Measurements from ENCODE around the gene CDC42SE2.
"Not testable (repeated sequence)": the region's sequence is repeated elsewhere in the genome, so short reads cannot be mapped to it uniquely, and the experiment has no call there.

CDC42SE2 gene

DNA sequence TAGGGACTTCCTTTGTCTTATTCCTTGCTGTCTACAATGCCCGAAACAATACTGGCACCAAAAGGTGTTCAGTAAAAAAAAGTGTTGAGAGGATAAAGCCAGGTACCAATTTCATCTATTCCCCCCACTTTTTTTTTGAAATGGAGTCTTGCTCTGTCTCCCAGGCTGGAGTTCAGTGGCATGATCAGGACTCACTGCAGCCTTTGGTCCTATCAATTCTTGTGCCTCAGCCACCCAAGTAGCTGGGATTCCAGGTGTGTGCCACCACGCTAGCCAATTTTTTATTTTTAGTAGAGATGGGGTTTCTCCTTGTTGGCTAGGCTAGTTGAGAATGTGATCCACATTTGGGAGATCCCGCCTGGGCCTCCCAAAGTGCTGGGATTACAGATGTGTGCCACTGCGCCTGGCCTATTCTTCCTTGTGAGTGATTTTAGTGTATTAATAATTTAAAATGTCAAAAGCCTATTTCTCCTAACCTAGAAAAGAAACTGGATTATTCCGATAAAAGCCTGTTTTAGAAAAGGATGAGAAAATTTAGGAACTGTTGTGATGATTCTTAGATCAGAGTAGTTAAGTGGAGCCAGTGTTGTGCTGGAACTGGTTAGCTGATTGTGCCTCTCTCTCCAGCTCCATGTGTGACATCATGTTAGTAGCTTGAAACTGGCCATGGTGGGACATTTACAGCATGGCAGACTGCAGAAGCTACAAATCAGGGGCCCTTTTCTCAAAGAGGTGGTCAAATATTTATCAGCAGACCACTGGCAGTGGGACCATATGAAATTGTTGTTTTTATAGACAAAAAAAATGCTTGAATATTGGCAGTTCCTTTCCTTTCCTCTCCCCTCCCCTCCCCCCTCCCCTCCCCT, 14.3 kb downstream of the CDC42SE2 start:
- TF ChIP-seq, protein P1, sequence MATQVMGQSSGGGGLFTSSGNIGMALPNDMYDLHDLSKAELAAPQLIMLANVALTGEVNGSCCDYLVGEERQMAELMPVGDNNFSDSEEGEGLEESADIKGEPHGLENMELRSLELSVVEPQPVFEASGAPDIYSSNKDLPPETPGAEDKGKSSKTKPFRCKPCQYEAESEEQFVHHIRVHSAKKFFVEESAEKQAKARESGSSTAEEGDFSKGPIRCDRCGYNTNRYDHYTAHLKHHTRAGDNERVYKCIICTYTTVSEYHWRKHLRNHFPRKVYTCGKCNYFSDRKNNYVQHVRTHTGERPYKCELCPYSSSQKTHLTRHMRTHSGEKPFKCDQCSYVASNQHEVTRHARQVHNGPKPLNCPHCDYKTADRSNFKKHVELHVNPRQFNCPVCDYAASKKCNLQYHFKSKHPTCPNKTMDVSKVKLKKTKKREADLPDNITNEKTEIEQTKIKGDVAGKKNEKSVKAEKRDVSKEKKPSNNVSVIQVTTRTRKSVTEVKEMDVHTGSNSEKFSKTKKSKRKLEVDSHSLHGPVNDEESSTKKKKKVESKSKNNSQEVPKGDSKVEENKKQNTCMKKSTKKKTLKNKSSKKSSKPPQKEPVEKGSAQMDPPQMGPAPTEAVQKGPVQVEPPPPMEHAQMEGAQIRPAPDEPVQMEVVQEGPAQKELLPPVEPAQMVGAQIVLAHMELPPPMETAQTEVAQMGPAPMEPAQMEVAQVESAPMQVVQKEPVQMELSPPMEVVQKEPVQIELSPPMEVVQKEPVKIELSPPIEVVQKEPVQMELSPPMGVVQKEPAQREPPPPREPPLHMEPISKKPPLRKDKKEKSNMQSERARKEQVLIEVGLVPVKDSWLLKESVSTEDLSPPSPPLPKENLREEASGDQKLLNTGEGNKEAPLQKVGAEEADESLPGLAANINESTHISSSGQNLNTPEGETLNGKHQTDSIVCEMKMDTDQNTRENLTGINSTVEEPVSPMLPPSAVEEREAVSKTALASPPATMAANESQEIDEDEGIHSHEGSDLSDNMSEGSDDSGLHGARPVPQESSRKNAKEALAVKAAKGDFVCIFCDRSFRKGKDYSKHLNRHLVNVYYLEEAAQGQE (IDR thresholded peaks at IDR 0.05; ENCODE audit: insufficient replicate concordance, low read depth): no peak
- TF ChIP-seq POLR2AphosphoS5 (IDR thresholded peaks at IDR 0.05; ENCODE audit: low read depth) (no peak), CTCF (IDR thresholded peaks at IDR 0.05; ENCODE audit: insufficient read depth, low read length) (no peak), GABPA (IDR thresholded peaks at IDR 0.05; ENCODE audit: low read depth) (no peak), SPI1 (IDR thresholded peaks at IDR 0.05; ENCODE audit: borderline replicate concordance, low read depth) (no peak)
- Histone ChIP-seq H3K27ac (replicated peaks) (no peak overlapping the region), H3K4me3 (replicated peaks; ENCODE audit: insufficient read depth, low read length) (no peak overlapping the region), H3K27me3 (ENCODE audit: insufficient read depth, poor library complexity, severe bottlenecking) (no peaks in the 10 kb centered on the region)
- no peak for DNase-seq (ENCODE audit: low read depth in 1 of 2, low spot score in 1 of 2)

DNA sequence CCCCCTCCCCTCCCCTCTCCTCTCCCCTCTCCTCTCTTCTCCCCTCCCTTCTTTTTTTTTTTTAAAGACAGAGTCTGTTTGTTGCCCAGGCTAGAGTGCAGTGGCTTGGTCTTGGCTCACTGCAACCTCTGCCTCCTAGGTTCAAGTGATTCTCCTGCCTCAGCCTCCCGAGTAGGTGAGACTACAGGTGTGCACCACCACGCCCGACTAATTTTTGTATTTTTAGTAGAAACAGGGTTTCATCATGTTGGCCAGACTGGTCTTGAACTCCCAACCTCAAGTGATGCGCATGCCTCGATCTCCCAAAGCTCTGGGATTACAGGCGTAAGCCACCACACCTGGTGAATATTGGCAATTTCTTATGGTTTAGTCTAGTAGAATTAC, 14.9 kb downstream of the CDC42SE2 start:
- H3K4me3 ChIP-seq (replicated peaks; ENCODE audit: insufficient read depth, low read length); DNase-seq (ENCODE audit: low read depth in 1 of 2, low spot score in 1 of 2): not testable (repeated sequence)

DNA sequence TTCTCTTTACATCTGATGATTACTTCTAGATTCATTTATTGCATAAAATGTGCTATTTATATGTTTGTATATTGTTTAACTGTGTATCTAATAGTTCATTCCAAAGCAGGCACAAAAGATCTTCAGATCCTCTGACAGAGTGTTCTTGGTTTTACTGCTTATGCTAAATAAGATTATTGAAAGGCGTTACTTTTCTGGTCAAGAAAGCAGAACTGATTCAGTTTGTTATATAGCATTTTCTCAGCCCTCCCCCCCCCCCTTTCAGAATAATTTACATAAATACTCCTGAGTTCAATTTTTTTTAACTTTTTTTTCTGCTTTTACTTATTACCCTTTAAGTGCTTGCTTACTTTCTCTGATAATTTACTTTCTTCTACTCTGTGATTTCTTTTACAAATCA, 15.4 kb downstream of the CDC42SE2 start:
- no peak overlapping the region for H3K27ac ChIP-seq (replicated peaks)
- DNase-seq (ENCODE audit: low read depth in 1 of 2, low spot score in 1 of 2): no peak
- TF ChIP-seq SPI1 (IDR thresholded peaks at IDR 0.05; ENCODE audit: borderline replicate concordance, low read depth) (no peak), CTCF (IDR thresholded peaks at IDR 0.05; ENCODE audit: insufficient read depth, low read length) (no peak), GABPA (IDR thresholded peaks at IDR 0.05; ENCODE audit: low read depth) (no peak), POLR2AphosphoS5 (IDR thresholded peaks at IDR 0.05; ENCODE audit: low read depth) (no peak)
- TF ChIP-seq, protein P1 (IDR thresholded peaks at IDR 0.05; ENCODE audit: insufficient replicate concordance, low read depth): no peak
- H3K27me3 ChIP-seq (ENCODE audit: insufficient read depth, poor library complexity, severe bottlenecking): no peaks in the 10 kb centered on the region
- H3K4me3 ChIP-seq (replicated peaks; ENCODE audit: insufficient read depth, low read length): no peak overlapping the region

More for the DNA sequence above, 14.9 kb downstream of the CDC42SE2 start:
- not testable (repeated sequence) for H3K27me3 ChIP-seq (ENCODE audit: insufficient read depth, poor library complexity, severe bottlenecking); H3K27ac ChIP-seq (replicated peaks)

GRCh38 chr5:131280417-131280816, 16.6 kb downstream of the CDC42SE2 start:
- Histone ChIP-seq H3K27me3 (ENCODE audit: insufficient read depth, poor library complexity, severe bottlenecking) (no peaks in the 10 kb centered on the region), H3K27ac (replicated peaks) (no peak overlapping the region), H3K4me3 (replicated peaks; ENCODE audit: insufficient read depth, low read length) (no peak overlapping the region)
- TF ChIP-seq, protein P1 (IDR thresholded peaks at IDR 0.05; ENCODE audit: insufficient replicate concordance, low read depth): no peak
- TF ChIP-seq GABPA (IDR thresholded peaks at IDR 0.05; ENCODE audit: low read depth) (no peak), CTCF (IDR thresholded peaks at IDR 0.05; ENCODE audit: insufficient read depth, low read length) (no peak), SPI1 (IDR thresholded peaks at IDR 0.05; ENCODE audit: borderline replicate concordance, low read depth) (no peak), POLR2AphosphoS5 (IDR thresholded peaks at IDR 0.05; ENCODE audit: low read depth) (no peak)
- no peak for DNase-seq (ENCODE audit: low read depth in 1 of 2, low spot score in 1 of 2)
